GM12891 (cell line): ENCODE results near the gene PNPLA7. TPM values are rescaled to one million over a fixed set of nuclear protein-coding genes. Genes with fewer than 3 reads are reported as not detected.
"Not testable (repeated sequence)": the region's sequence is repeated elsewhere in the genome, so short reads cannot be mapped to it uniquely, and the experiment has no call there.

Experiments used
- DNase-seq: peaks from one replicate; pipeline ENCODE4 v3.0.0; 2011; ENCODE audit warnings: low spot score; ENCODE audit not compliant: insufficient read length
- FAIRE-seq: peaks from 2 replicates; lab custom pipeline; 2011; peaks lifted over from hg19 to GRCh38; lab: Jason Lieb, UNC
- PAX5 ChIP-seq: IDR thresholded peaks from 2 replicates; pipeline ENCODE4 v1.6.1; 2011; ENCODE audit warnings: low read length, moderate library complexity, mild to moderate bottlenecking; ENCODE audit not compliant: insufficient read depth, severe bottlenecking
- POLR2A ChIP-seq: IDR thresholded peaks from 2 replicates; pipeline ENCODE4 v1.6.1; 2011; ENCODE audit warnings: low read depth, low read length, control low read depth
- POLR2AphosphoS5 ChIP-seq: IDR thresholded peaks from 2 replicates; pipeline ENCODE4 v1.6.1; 2011; ENCODE audit warnings: low read depth, low read length, control low read depth
- POU2F2 ChIP-seq: IDR thresholded peaks from 2 replicates; pipeline ENCODE4 v1.6.1; 2011; ENCODE audit warnings: low read depth, mild to moderate bottlenecking, control low read depth, low read length, moderate library complexity
- SPI1 ChIP-seq: IDR thresholded peaks from 2 replicates; pipeline ENCODE4 v1.6.1; 2011; ENCODE audit warnings: low read depth, low read length, control low read depth
- TAF1 ChIP-seq: IDR thresholded peaks from 2 replicates; pipeline ENCODE4 v1.6.1; 2011; ENCODE audit warnings: low read depth, low read length, control low read depth
- polyA plus RNA-seq: library from polyadenylated mRNA; unstranded; fragments of >200 nt; gene quantifications from one replicate; pipeline ENCODE4 v1.2.1, GENCODE V29; 2012; ENCODE audit warnings: low read depth, missing spikeins, inconsistent platforms; ENCODE audit not compliant: missing spikeins

PNPLA7 gene
- 1.3 TPM for polyA plus RNA-seq

GRCh38 chr9:137550231-137550621 is at the start of gene PNPLA7:
TSS of gene PNPLA7 (minus strand) at chr9:137550402. CDS start at chr9:137550197, 205 bp downstream.
- FAIRE-seq (peak; percentile 80), DNase-seq (peak; percentile 53)
- TF ChIP-seq POLR2A, result no peak
- TF ChIP-seq POU2F2, result no peak
- no peak for TF ChIP-seq PAX5
- TF ChIP-seq SPI1, result no peak
- no peak for TF ChIP-seq POLR2AphosphoS5
- no peak for TF ChIP-seq TAF1

- no peak for FAIRE-seq
- DNase-seq, result no peak
- TF ChIP-seq TAF1 (no peak), POLR2AphosphoS5 (no peak), POLR2A (no peak), SPI1 (no peak), PAX5 (no peak), POU2F2 (no peak)
These were observed 48.7 kb upstream of the PNPLA7 start for GRCh38 chr9:137598943-137599342.

GRCh38 chr9:137596577-137596976 is 46.4 kb upstream of the PNPLA7 start:
- not testable (repeated sequence) for FAIRE-seq, DNase-seq

- no peak for FAIRE-seq
- no peak for DNase-seq
- TF ChIP-seq SPI1, result no peak
- TF ChIP-seq POU2F2, result no peak
- no peak for TF ChIP-seq PAX5
- TF ChIP-seq POLR2AphosphoS5, result no peak
- TF ChIP-seq TAF1, result no peak
- TF ChIP-seq POLR2A, result no peak
These were observed 43.0 kb upstream of the PNPLA7 start for GRCh38 chr9:137593176-137593575.

- TF ChIP-seq TAF1, result no peak
- TF ChIP-seq POU2F2, result no peak
- TF ChIP-seq PAX5, result no peak
- no peak for TF ChIP-seq SPI1
- no peak for TF ChIP-seq POLR2A
- TF ChIP-seq POLR2AphosphoS5, result no peak
- FAIRE-seq (no peak), DNase-seq (no peak)
These were observed 42.6 kb upstream of the PNPLA7 start for GRCh38 chr9:137592767-137593166.

GRCh38 chr9:137590469-137591383 is 40.5 kb upstream of the PNPLA7 start, which contains the start of gene ZMYND19:
TSS of gene ZMYND19 (minus strand) at chr9:137590512. CDS start at chr9:137590263, 249 bp downstream.
- no peak for TF ChIP-seq SPI1
- peak; percentile 50; the same call in 1 of the 2 replicates for TF ChIP-seq TAF1
- no peak for TF ChIP-seq PAX5
- no peak; the same call in 1 of the 2 replicates for TF ChIP-seq POLR2A
- FAIRE-seq, result peak; percentile 99
- DNase-seq, result peak; percentile 100

GRCh38 chr9:137590123-137590468 is 39.9 kb upstream of the PNPLA7 start:
- FAIRE-seq, result no peak
- DNase-seq, result no peak
- TF ChIP-seq POLR2AphosphoS5, result no peak
- no peak for TF ChIP-seq TAF1
- no peak for TF ChIP-seq SPI1
- TF ChIP-seq PAX5, result no peak
- no peak for TF ChIP-seq POU2F2
- no peak for TF ChIP-seq POLR2A

- DNase-seq (peak; percentile 52), FAIRE-seq (peak; percentile 70)
- TF ChIP-seq TAF1 (no peak), POLR2A (no peak), POU2F2 (no peak), POLR2AphosphoS5 (no peak), PAX5 (no peak), SPI1 (no peak)
These were observed 39.4 kb upstream of the PNPLA7 start for GRCh38 chr9:137589441-137590122.

GRCh38 chr9:137588891-137589290 is 38.7 kb upstream of the PNPLA7 start:
- DNase-seq (no peak), FAIRE-seq (no peak)
- TF ChIP-seq POLR2A (no peak), POLR2AphosphoS5 (no peak), TAF1 (no peak), SPI1 (no peak), PAX5 (no peak), POU2F2 (no peak)

- FAIRE-seq, result no peak
- no peak for TF ChIP-seq SPI1
- no peak for TF ChIP-seq PAX5
- TF ChIP-seq POU2F2, result no peak
- TF ChIP-seq TAF1, result no peak
- no peak for TF ChIP-seq POLR2AphosphoS5
- no peak for TF ChIP-seq POLR2A
- DNase-seq, result no peak
These were observed 38.1 kb upstream of the PNPLA7 start for GRCh38 chr9:137588311-137588710.
